Loucy (cell line): Measurements from ENCODE around the gene TCL1A.

Source experiments
- EZH2phosphoT487 ChIP-seq: fragments of 200-600 bp; IDR thresholded peaks from 2 replicates; pipeline ENCODE4 v1.6.1; 2018; ENCODE audit warnings: antibody characterized with exemption, mild to moderate bottlenecking, moderate library complexity, borderline replicate concordance
- TF ChIP-seq, protein P1 (sequence below): fragments of 200-600 bp; sonication (generic); conservative IDR thresholded peaks from 2 replicates; pipeline ENCODE4 v1.5.1; 2014; ENCODE audit warnings: mild to moderate bottlenecking, antibody characterized with exemption, low read length

GRCh38 chr14:95667249-95667693, 46.7 kb downstream of the TCL1A start:
- TF ChIP-seq, protein P1, sequence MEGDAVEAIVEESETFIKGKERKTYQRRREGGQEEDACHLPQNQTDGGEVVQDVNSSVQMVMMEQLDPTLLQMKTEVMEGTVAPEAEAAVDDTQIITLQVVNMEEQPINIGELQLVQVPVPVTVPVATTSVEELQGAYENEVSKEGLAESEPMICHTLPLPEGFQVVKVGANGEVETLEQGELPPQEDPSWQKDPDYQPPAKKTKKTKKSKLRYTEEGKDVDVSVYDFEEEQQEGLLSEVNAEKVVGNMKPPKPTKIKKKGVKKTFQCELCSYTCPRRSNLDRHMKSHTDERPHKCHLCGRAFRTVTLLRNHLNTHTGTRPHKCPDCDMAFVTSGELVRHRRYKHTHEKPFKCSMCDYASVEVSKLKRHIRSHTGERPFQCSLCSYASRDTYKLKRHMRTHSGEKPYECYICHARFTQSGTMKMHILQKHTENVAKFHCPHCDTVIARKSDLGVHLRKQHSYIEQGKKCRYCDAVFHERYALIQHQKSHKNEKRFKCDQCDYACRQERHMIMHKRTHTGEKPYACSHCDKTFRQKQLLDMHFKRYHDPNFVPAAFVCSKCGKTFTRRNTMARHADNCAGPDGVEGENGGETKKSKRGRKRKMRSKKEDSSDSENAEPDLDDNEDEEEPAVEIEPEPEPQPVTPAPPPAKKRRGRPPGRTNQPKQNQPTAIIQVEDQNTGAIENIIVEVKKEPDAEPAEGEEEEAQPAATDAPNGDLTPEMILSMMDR = no peak
- TF ChIP-seq EZH2phosphoT487 = no peak
